GM21786 (cell line): ENCODE measurements around the gene PCOLCE2.
"Not testable (repeated sequence)": the region's sequence is repeated elsewhere in the genome, so short reads cannot be mapped to it uniquely, and the experiment has no call there.

Source experiments
- ATAC-seq: cut with Tn5 transposase; IDR thresholded peaks from one replicate; pipeline ENCODE4 v1.9.1; 2021; ENCODE audit not compliant: unreplicated experiment

PCOLCE2 gene

DNA sequence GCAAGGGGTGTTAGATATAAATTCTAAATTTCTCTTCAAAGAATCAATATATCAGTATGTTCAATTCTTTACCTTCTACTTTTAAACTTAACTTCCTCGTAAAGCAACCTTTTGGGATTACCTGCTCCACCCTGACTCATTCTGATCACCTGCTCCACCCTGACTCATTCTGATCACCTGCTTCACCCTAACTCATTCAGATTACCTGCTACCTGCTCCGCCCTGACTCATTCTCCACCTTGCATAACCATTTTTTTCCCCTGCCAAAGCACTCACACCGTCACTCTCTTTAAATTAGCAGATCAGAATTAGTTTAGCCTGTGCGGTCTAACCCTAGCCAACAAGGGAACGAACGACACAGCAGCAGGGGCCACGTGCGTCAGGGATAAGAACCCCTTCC, 20.5 kb downstream of the PCOLCE2 start:
- ATAC-seq, result not testable (repeated sequence)

DNA sequence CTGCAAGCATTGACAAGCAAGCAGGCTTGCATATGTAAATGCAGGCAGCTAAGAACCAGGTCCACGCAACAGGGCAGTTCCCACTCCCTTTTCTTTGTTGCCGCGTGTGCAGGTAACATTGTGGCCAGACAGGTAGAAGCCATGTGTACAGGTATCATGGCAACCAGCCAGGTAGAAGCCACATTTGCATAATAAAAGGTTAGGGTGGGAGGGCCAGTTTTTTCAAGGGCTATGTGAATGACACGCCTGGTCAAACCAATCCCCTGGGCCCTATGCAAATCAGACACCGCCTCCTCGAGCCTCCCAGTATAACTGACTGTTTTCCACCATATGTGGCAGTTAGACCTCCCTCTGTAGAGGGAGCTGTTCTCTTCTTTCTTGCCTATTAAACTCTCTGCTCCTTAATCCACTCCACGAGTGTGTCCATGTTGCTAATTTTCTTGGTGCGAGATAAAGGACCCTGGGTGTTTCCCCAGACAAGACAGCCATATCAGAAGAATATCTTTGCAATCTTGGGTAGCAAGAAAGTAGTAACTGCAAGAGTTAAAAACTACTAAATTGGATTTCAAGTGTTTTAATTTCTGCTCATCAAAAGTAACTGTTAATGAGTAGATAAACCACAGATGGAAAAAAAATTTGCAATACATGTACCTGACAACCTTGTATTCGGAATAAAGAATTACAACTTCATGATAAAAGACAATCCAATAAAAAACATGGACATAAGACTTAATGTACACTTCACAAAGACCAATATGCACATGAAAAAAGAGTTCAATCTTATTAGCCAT, 21.8 kb downstream of the PCOLCE2 start:
- ATAC-seq, result no peak

DNA sequence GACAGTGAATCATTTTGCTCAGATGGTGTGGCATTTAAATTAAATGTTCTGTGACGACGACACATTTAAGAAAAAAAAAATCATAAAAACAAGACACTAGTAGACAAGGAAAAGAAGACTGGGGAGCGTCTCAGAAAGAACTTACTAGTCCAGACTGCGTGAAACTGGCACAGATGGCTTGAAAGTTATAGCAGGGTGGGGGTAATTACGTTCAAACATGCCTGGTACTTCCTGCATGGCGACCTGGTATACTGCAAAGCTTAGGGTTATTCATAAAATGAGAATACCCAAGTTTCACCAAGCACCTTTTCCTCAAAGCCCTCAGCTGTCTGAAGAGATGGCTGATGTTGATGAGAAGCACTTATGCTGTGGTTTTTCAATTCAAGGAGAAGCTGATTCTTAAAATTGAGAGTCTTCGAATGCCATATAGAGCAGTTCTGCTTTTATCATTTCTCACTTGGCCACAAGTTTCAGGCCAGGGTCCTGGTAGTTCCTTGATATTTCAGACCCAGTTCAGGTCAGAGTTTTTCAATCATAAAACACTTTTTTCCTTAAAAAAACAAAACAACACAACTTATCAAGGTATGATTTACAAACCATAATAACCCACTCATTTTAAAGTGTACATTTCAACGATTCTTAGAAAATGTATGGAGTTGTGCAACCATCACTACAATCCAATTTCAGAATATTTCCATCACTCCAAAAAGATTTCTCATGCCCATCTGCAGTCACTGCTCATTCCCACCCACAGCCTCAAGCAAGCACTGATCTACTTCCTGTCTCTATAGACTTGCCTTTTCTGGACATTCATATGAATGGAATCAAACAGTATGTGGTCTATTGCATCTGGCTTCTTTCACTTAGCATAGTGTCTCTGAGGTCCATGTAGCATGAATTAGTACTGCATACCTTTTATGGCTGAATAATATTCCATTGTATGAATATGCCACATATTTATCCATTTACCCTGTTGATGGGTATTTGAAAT, 24.7 kb downstream of the PCOLCE2 start:
- no peak for ATAC-seq

DNA sequence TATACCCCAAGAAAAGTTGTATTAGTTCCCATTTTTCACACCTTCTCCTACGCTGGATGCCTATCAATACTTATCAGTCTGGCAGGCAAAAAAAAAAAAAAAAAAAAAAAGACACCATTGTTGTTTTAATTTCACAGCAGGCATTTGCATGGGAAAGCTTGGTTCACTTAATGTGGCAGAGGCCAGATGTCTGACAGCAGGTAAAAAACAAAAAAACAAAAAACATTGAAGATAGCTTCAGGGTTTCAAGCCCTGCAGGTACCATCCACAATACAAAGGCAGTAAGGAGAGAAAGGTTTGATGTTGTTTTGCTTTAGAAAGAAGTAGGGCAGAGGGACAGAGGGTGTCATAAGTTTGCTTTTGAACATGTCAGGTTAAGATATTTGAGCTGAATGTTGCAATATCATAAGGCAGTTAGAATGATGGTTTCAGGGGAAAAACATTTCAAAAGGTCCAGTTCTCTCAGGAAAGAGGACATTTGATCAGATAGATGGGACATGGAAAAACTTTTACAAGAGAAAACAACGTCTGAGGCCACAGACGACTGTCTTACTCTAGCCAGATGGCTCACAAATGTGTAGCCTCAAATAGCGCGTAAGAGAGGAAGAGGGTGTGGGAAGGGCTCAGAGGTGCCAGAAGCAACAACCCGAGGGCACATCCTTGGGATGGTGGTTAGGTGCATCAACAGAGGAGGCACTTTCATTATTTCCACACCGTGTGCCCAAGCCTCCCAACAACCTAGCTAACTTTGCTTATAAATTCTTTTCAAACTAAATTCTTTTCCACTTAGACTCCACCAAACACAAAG, 25.7 kb downstream of the PCOLCE2 start:
- no peak for ATAC-seq

DNA sequence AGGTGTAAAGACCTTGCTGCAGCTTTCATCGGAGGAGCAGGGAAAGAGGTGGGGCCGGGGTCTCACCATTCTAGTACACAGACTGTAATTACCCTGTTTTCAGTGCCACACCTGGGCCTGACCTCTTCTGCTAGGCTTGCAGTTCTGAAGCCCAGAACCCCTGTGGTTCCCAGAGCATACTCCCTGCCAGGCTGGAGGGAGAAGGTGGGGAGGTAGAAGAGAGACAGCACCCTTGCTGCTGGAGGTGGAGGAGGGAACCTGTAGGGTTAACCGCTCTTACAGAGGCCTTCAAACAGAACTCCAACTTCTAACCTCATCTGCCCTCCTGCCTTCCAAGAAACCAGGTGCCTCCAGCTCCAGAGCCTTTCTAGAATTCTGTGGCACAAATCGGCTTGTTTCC, 27.0 kb downstream of the PCOLCE2 start:
- no peak for ATAC-seq

DNA sequence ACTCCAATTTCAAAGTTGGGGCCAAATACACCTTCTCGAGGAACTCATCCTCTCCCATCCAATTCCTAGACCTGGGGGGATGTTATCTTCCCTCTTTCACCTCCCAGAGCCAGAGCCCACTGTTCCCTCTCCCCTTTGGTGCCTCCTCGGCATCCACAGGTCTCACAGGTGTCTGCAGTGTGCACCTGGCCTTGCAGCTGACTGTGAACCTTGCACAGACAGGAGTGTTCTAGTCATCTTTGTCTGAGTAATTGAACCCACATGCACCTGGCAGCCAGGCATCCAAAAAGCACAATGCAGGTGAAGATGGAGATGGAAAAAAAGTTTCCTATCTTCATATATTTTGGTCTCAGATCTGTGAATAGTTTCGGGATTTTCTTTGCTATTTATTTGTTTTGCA, 30.8 kb downstream of the PCOLCE2 start:
- no peak for ATAC-seq

DNA sequence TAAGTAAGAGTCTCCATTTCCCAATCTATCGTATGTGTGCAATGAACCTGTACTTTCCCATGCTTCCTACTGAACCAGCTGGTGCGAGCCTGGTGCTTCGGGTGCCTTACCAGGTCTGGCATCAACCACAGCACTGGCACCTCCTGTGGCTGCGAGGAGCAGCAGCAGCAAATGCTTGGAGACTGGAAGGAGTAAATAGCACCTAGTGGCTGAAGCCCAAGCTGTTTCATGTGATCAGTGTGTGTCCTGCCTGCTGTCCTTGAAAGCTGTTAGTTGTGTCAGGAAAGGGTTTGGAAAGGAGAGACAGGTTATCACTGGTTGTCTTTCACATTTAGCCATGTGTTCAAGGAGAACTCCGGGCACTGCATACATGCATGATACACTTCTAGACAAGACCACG, 31.8 kb downstream of the PCOLCE2 start:
- no peak for ATAC-seq

DNA sequence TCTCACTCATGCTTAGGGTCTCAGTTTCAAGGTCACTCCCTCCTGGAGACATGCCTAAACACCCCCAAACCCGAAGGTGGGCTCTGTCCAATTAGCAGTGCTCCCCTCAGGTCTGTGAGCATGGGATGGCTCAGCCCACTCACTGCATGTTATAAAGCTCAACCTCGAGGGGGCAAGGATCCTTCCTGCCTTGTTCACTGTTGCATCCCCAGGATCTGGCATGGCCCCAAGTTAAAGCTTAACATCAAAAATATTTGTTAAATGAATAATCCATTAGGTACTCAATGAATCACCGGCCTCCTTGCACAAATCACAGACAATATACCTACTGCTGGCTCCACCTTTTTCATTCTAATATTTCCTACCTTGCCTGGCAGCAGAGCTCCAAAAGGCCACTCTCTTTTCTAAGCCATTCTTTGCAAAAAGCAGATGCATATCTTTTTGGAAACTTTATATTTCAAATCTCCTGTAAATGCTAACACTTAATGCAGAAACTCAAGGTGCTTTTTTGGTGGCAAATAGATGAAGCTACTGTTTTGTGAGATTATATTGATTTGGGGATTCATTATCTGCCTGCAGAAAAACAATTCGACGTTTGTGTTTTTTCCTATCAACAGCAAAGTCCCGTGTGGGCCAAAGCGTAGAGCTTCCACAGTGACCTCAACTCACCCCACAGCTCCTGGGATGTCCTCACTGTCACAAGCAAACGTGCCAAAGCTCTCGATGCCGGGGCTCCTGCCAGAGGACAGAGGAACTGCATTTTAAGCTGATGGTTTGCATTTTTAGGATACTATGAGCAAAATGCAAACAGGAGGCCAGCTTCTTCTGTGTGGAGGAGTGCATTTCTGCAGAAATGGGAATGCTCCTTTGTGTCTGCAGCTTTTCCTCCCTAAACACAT, 35.4 kb downstream of the PCOLCE2 start:
- ATAC-seq, result no peak

DNA sequence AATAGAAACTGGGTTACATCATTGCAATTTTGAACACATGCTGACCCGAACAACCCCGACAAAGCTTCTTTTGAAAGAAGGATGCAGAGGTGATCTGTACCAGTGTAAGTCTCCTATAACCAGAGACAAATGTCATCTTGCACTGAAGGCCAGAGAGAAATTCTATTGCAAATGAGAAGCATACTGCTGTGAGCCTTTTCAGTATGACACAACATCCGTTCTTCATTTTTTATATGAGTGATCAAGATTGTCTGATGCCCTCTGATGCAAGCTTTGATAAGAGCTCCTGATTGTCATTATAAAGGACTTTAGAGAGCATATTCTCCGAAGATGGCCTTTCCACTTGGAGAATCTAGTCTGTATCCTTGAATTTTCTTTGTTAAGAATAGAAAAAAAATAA, 36.9 kb downstream of the PCOLCE2 start:
- ATAC-seq, result no peak

DNA sequence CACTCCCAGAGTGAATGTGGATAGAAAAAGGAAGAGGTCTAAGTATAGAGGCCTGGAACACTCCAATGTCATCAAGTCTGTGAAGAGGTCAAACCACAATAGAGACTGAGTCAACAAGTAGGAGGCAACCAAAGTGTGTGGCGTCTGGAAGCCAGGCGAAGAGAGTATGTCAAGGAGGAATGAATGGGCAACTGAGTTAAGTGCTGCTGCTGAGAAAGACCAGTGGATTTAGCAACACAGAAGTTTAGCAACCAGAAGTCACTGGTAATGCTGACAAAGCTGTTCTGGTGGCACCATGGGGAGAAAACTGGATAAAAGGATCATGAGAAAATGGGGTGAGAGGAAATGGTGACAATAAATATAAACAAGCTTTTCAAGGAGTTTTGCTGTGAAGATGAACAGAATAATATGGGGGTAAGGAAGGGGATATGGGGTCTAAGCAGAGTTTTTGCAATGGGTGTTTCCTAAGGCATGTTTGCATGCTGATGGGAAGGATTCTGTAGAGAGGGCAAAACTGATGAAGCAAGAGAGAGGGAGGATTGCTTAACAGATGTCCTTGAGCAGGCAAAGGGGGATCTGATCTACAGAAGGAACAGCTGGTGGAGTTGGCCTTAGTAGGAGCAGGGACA, 38.4 kb downstream of the PCOLCE2 start:
- no peak for ATAC-seq

DNA sequence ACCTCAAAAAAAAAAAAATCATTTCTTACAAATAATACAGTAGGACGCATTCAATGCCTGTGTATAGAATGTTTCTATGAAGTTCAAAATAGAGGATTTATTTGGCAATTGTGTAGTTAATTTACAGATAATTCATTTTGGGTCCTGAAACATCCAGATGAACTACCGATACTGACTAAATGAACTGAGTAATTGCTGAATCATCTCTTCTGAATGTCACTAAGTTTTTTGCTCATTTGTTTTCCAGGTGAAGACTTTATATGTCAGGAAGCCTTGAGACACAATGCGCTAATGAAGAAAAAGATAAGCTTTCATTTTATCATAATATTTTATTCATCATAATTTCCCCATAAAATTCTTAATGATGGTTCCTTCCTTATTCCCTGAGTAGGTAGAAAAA, 39.7 kb downstream of the PCOLCE2 start:
- ATAC-seq, result no peak

DNA sequence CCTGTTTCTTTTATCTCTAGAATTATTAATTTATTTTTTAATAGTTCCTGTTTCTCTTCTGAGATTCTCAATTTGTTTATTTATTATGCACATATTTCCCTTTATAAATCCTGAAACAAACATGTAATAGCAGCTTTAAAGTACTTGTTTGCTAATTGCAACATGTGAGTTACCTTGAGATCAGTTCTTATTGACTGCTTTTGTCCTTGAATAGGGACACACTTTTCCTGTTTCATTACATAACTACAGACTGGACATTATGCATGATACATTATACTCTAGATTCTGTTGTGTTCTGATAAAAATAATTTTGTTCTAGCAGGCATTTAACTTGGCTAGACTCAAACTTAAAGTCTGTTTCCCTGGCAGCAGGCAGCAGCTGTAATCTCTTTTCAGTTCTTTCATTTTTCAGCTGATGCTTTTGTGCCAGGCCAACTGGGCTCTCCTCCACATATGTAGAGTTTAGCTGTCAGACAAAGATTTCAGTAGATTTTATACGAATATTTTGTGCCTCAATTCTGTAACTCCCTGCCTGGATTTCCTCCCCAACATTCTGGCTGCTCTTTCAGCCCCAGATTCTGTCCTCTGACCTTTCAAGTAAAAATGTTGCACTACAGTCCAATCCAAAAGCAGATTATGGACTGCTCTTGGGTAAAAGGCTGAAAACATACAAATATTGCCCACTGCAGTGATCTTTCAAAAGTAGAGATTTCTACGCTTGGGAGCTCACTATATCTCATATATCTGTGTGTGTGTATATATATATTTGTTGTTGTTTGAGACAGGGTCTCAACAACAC, 41.9 kb downstream of the PCOLCE2 start:
- ATAC-seq, result no peak

DNA sequence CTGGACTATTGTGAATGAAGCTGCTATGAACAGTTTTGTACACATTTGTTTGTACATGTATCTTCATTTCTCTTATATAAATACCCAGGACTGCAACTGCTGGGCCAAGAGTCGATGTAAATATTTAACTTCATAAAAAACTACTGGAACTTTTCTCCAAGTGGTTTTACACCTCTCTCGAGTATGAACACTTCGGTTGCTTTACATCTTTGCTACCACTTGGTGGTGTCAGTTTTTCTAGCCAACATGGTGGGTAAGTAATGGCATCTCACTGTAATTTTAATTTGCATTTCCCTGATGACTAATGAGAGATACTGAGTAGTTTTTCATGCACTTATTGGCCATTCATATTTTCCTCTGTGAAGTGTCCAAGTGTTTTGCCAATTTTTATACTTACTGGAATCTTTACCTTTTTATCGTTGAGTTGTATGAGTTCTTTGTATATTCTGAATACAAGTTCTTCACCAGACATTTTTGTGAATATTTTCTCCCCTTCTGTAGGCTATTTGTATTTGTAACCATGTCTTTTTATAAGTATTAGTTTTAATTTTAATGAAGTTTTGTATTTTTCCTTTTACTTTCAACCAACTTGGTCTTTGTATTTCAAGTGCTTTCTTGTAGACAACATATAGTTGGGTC, 44.4 kb downstream of the PCOLCE2 start:
- ATAC-seq, result no peak

DNA sequence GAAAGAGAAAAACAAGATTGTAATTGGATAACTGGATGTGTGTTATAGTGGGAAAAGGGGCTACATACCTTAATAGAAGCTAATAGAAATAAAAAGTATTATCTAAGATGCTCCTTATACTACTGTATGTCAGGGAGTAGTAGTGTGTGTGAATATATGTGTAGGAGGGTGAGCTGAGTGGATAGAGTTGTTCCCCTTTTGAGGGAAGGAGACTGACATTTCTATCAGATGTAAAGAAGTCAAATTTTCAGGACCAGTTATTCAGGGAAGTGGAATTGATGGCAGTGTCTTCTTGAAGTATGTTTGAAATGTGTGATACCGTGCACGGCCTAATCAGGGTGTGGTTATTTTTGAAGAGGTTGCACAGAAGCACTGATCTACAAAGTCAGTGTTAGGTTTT, 49.1 kb downstream of the PCOLCE2 start:
- no peak for ATAC-seq

DNA sequence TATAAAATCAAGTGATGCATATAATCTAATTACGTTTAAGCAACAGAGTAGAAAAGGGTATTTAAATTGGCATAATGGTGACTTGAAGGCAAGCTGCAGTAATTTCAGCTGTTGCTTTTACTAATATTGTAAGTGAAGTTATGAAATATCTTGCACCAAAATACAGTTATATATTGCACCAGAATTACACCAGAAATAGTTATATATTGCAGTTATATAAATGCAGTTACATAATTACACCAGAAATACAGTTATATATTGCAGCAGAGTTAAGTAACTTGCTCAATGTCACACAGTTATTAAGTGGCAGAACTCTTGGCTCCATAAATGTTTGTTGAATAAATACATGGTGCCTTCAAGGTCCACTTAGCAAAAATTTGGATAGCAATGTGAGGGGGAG, 51.4 kb downstream of the PCOLCE2 start:
- ATAC-seq, result no peak

DNA sequence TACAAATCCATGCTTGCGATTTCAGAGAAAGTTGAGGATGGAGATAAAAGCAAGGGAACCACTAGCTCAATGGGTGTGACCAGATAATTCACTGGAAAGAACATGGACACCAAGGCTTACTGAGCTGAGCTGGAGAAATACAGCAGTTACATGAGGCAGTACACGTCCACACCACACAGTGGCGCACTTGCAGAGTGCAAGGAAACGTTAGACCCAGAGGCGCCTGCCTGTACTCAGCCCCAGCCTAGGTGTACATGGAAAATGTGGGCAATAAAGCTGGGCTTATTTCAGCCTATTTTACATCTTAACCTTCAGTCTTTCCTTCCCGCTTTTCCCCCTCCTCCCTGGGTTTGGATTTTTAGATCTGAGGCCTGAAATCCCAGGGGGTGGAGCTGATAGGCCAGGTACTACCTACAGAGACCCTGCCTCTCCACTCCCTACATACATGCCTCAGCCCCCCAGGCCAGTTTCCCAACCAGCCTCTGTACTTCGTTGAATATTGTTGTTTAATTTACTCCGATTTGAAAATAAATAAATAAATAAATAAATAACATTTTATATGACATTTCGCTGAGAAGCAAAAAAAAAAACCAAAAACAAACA, 60.1 kb downstream of the PCOLCE2 start:
- peak; percentile 100 for ATAC-seq

DNA sequence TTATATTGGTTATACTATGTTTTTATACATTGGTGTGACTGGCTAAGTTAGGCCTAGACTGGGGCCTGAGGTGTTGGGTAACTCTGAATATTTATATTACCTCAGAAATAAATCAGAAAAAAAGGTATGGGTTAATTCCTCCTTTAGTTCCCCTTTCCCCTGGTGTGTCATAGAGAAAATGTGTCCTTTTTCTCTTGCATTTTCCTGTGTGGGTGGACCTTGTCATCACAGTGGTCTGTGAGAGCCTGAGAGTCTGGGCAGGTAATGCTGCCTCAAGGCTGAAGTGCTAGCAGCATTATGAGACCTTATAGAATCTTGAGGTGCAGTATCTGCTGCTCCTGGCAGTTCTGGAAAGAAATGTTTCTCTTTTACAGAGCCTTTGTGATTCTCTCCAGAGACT, 69.7 kb downstream of the PCOLCE2 start:
- ATAC-seq, result no peak

DNA sequence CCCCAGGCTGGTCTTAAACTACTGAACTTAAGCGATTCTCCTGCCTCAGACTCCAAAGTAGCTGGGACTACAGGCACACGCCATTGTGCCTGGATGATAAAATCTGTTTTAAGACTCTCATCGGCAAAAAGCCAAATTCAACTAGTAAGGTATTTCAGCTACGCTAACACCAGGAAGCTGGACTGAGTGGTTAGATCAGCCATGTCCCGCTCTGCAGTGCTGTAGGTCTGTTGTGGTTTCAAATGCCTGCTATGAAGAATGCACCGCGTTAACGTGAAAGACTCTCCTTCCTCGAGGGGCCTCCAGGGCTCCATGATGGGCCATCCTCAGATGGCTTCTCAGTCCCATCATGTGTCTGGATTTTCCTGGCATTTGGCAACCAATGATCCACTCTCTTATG, 70.2 kb downstream of the PCOLCE2 start:
- ATAC-seq, result no peak
